Central memory CD4-positive, alpha-beta T cell (primary cell): ENCODE data around the gene COL18A1.
"Not testable (repeated sequence)": the region's sequence is repeated elsewhere in the genome, so short reads cannot be mapped to it uniquely, and the experiment has no call there.

Source experiments
- DNase-seq: peaks from one replicate; pipeline ENCODE4 v3.0.0; 2022

The COL18A1 gene

DNA sequence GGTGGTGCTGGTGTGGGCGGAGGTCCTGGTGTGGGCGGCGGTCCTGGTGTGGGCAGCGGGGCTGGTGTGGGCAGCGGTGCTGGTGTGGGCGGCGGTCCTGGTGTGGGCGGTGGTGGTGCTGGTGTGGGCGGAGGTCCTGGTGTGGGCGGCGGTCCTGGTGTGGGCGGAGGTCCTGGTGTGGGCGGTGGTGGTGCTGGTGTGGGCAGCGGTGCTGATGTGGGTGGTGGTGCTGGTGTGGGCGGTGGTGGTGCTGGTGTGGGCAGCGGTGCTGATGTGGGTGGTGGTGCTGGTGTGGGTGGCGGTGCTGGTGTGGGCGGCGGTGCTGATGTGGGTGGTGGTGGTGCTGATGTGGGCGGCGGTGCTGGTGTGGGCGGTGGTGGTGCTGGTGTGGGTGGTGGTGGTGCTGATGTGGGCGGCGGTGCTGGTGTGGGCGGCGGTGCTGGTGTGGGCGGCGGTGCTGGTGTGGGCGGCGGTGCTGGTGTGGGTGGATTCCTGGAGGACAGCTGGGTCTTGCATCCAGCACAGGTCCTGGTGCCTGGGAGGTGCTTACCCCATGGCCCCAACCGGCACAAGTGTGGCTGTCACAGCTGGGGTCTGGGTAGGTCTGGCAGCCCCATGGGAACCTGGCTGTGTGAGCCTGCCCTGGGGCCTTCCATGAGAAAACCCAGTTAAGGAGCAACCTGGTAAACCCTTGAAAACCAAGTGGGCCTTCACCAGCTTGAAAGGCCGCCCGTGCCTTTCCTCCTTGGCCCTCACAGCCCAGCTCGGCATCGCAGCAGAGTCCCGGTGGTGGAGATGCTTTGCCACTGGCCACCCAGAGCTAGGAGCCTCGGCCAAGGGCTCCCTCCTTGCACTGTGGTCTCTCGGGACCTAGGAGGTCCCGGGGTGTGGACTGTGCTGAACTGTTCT is 38.0 kb downstream of the COL18A1 start:
- not testable (repeated sequence) for DNase-seq

DNA sequence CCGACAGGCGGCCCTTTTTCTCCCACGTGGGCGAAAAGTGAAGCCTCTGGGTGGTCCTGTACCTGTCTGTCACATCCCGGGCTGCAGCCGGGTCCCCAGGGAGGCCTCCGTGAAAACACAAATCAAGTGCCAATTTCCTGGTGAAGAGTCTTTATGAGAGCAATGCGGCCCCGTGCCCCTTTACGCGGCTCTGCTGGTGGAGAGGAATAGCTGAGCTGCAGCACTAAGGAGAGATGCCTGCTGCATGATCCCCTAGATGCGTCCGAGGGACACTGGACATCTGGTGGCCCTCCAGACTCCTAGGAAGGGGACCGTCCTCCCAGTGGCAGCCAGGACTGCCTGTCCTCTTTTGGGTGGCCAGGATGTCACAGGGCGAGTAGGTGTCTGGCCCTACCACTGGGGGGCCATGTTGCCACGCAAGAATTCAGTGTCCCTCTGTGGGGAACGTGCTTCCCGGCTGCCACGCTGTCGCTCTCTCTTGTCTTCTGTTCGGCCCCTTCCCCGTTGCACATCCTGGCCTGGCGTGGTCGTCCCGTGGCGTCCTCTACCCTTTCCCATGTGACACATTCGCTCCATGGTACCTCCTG is 38.7 kb downstream of the COL18A1 start:
- no peak for DNase-seq

DNA sequence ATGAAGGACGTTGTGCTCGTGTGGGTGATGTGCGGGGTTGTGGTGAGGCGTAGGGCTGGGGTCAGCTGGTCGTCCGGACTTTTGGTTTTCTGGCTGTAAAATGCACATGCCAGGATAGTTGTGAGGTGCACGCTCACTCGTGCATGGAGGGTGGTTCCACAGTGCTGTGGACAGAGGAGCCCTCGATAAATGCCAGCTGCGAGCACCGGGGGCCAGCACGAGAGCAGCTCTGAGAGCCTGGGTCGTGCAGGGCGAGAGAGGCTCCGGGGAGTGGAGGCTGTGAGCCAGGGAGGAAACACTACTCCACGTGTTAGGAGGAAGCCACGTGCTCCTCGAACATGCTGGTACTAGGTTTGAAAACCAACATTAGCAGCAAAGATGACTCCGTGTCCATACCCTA is 39.4 kb downstream of the COL18A1 start:
- DNase-seq, result no peak

DNA sequence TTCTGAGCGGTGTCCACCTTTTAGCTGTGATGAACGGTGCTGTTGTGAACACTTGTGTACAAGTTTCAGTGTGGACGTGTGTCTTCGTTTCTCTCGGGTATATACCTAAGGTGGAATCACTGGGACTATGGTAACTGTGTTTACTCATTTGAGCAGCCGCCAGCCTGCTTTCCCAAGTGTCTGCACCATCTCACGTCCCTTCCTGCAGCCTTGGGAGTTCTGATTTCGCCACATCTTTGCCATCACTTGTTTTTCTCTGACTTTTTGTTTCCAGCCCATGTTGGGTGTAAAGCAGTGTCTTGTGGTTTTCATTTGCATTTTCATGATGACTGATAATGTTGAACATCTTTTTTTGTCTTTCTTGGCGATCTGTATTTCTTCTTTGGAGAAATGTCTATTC is 40.4 kb downstream of the COL18A1 start:
- DNase-seq, result no peak

DNA sequence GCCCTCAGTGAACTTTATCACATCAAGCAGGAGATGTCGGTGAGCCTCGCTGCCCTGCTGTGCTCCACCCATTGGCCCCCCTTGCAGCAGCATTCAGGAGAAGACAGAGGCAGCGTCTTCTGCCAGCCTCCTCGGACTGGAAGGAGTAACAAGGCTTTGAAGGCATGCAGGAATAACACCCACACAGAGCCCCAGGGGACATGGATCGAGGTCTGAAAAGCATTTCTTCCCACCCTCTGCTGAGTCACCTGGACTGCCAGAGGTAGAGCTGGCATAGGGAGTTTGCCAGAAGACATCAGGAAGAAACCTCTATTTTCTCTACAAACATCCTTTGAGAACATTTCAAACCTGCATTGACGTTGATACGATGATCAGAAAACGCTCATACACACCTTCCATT is 42.9 kb downstream of the COL18A1 start:
- no peak for DNase-seq

DNA sequence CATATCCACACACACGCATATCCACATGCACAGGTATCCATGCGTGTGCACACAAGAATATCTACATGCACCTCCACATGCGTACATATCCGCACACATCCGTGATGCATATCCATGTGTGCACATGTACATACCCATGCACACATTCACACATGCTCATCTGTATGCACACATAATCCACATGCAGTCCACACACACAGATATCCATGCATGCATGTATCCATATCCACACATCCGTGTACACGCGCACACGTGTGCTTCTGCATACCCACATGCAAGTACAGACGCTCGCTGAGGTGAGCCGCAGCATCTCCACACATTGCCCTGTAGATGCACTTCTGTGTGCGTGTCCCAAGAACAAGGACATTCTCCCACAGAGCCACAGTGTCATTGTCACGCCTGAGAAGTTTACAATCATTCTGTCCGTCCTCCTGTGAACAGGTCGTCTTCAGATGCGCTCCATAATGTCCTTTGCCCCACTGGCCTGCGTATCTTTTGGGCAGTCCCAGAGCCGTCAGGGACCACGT is 43.4 kb downstream of the COL18A1 start:
- DNase-seq, result no peak

DNA sequence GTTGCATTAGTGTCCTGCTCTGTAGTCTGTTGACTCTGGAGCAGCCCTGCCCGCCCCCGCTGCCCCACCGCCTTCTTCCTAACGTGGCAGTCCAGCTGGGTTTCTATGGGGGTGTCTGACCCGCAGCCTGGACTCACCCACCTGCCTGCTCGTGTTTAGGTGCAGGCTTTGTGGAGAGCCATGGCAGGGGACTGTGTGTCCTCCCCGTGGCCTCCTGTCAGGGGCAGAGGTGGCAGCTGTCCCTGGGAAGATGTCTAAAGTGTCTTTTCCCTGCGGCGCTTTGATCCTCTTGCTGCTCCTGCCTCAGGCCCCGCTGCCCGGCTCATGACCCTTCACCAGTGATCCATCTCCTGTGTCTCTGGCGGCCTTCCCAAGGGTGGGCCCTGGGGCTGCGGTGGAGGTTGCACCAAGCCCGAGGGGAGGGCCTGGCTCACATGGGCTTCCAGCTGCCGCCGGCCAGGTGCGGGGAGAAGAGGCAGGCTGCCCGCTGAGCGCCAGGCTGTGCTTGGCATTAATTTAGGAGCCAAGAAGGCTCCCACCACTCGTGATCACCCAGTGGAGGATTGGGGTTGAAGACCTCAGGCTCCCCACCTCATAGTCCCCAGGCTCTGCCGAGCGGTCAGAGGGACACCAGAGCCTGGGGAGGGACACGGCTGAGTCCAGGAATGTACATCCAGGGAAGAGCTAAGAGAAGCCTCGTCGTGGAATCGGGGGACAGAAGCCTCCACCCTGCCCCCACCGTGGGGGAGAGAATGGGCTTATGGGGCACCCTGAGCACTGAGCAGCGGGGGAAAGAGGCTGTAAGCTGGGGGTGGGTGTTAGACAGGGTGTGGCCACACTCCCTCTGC is 44.1 kb downstream of the COL18A1 start:
- no peak for DNase-seq

DNA sequence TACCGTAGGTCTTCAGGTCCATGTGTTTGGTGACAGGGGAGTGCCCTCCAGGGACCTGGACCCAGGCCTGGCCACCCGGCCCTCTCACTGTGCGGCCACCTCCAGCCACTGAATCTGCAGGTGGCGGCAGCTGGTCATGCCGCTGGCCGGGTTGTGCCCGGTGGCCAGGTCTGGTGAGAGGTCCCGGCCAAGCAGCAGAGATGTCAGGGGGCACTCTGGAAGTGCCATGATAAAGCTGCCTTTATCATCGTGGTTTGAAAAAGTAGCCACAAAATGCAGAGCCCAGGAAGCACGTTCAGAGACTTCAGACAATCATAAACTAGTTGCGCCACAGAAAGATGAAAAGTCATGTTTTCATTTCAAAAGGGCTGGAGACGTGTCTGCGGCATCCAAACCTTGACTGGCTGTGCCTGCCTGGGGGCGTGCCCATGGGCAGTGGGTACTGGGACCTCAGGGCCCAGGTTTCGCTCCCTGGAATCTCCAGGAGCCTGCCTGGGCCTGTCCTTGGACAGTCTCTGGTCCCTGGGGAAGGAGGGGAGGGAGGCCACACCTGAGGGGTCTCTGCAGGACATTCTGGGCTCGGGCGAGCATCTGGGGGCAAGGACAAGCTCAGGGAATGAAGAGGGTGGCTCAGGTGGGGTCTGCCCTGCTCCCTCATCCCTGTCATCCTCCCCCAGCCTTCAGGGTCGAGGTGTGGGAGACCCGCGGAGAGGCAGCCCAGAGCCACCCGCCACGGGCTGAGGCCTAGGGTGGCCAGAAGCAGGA is 44.9 kb downstream of the COL18A1 start:
- DNase-seq, result no peak

DNA sequence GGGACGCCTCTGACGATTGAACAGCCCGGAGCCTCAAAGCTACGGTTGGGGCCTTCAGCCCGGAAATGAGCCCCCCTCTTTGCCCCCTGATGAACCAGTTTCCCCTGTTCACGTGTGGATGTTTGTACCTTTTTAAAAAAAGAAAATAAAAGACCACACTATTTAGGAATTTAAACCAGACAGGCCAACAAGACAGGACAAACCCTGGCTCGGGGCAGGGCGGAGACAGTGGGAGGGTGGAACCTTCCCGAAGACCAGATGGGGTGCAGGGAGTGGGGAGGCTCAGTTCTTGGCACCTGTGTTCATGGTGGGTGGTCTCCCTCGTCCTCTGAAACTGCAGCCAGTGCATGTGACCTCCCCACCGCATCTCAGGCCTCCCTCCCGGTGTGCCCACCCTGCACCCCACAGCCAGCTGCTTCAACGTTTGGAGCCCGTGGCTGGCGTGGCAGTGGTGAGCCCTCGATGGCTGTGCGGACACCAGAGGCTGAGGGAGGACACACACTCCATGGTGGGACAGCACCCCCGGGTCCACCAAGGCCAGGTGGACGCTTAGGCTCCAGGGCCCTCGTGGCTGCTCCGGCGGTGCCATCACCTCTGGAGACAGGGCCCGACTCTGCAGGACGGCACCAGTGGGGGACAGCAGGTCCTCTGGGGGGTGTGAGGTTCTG is 45.6 kb downstream of the COL18A1 start:
- DNase-seq, result no peak

DNA sequence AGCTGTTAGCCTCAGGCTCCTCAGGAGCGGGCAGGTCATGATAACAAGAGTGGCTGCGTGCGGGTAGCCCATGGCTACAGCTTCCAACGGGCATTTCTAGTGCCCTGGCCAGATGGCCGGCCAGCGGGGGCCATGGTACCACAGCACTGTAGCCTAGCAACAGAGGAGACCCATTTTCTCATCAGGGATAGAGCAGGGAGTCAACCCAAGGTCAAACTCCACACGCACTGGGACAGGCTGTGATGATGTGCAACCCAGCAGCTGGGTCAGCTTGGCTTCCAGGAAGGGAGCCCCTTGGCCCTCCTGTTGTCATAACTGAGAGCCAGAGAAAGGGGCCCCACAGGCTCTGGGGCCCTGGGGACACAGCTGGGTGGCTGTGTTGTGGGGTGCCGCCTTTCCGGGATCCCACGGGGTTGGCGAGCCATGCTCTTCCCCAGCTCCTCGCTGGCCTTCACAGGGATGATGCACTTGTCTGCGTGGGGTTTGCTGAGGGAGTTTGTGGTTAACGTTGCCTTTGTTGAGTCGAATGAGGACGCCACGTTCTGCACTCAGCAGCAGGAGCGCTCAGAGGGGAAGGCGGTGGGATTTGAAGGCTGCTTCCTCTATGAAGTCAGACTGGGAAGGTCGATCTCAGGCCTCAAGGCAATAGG is 46.3 kb downstream of the COL18A1 start:
- no peak for DNase-seq

DNA sequence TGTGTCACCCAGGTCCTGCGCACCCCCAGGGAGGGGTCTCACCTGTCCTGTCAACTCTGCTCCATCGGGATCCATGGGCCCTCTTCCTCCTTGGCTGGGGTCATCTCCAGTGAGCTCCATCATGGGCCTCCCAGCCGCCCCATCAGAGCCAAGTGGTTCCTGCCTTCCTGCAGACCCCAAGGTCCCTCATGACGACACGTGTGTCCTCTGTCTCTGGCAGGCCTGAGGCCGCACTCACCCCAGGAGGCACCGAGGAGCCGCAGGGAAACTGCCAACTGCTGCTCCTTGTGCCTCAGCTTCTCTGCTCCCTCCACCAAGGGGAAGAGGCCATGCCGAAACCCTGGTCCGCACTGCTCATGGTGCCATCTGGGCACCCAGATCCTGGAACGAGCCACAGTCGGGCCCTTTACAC is 46.8 kb downstream of the COL18A1 start:
- DNase-seq, result no peak

DNA sequence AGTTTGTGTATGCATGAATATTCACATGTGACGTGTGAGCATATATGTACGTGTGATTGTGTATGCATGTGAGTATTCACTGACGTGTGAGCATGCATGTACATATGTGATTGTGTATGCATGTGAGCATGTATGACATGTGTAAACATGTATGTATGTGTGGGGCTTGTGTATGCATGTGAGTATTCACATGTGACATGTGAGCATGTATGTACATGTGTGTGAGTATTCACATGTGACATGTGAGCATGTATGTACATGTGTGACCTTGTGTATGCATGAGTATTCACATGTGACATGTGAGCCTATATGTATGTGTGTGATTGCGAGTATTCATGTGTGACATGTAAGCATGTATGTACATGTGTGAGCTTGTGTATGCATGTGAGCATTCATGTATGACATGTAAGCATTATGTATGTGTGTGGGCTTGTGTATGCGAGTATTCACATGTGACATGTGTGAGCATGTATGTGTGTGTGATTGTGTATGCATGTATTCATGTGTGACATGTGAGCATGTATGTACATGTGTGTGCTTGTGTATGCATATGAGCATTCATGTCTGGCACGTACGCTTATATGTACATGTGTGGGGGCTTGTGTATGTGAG is 47.8 kb downstream of the COL18A1 start:
- DNase-seq, result no peak

DNA sequence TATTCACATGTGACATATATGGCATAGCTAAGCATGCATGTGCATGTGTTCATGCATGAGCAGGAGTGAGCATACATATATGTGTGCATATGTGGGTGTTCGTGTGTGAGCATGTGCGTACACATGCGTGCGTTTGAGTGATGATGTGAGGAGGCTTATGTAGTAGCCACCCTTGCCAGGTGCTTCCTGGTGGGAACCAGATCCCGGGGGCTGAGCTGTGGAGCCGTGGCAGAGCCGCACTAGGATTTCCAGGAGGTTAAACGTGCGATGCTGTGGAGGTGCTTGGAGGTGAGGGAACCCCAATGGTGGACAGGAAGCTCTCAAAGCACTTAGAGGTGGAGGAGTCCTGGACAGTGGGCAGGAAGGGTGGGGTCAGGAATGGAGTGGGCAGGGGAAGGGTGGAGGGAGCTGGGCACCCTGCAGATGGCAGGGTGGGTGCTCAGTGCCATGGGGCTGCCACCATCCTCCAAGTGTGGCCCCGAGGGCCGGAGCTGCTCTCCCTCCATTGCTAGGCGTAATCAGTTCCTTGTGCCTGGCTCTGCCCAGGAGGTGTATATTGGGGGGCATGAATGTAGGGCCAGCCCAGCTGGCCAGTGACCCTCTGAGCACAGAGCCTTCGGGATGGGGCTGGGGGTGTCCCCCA is 48.5 kb downstream of the COL18A1 start:
- no peak for DNase-seq

DNA sequence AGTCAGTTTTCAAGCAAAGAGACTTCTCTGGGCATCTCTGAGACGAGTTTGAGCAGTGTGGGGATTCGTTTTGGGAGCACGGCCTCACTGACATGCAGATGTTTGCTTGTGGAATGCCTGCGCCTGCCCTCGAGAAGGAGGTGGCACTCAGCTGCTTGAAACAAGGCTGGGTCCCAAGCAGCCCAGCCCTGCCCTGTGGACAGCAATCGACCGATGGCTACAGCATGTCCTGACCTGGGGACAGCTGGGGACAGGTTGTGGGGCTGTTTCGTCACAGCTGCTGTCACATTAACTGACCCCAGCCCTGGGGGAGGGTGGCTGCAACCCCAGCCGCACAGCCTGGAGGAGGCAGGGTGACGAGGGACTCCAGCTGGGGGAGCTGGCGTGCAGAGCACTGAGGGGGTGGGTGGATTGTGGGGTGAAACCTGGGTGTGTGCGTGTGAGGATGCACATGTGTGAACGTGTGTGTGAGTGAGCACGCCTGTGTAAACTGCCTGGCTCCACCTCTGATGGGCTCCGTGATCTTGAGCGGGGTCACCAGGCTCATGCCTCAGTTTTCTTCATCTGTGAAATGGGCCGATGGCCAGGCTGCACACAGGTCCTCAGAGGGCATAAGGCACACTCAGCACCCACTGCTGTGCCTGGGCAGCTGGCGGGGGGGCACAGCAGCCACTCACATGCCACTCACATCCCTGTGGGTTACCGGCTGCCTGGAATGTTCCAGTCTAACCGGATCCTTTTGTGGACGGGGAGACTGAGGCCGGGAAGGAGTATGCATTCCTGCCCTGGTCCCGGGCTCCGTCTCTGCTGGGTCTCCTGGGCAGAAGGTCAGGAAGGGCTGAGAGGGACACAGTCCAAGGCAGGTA is 49.3 kb downstream of the COL18A1 start:
- DNase-seq, result no peak

DNA sequence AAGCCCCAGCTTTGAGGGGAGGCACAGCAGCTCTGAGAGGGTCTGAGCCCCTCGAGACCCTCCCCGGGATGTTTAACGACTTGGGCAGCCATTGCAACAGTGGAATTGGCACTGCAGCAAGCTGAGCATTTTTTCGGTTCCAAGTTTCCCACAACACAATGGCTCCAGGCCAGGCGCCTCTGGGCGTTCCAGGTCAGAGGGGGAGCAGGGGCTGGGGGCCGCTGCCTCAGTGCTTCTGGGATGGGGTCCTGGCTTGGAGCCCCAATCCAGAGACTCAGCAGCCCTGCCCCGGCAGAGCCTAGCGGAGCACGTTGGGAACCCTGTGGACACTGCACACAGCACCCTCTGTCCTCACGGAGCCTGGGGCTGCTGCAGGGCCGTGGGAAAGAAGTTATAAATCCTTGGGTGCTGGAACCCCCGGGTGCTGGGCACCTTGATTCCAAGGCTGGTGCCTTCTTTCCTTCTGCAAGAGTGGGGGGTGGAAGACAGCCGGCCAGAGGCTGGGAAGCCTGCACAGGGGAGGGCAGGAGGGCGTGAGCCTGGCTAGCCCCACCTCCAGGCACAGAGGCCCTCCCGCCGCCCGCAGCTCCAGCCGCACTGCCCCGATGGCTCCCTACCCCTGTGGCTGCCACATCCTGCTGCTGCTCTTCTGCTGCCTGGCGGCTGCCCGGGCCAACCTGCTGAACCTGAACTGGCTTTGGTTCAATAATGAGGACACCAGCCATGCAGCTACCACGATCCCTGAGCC is 50.1 kb downstream of the COL18A1 start:
- DNase-seq, result no peak

DNA sequence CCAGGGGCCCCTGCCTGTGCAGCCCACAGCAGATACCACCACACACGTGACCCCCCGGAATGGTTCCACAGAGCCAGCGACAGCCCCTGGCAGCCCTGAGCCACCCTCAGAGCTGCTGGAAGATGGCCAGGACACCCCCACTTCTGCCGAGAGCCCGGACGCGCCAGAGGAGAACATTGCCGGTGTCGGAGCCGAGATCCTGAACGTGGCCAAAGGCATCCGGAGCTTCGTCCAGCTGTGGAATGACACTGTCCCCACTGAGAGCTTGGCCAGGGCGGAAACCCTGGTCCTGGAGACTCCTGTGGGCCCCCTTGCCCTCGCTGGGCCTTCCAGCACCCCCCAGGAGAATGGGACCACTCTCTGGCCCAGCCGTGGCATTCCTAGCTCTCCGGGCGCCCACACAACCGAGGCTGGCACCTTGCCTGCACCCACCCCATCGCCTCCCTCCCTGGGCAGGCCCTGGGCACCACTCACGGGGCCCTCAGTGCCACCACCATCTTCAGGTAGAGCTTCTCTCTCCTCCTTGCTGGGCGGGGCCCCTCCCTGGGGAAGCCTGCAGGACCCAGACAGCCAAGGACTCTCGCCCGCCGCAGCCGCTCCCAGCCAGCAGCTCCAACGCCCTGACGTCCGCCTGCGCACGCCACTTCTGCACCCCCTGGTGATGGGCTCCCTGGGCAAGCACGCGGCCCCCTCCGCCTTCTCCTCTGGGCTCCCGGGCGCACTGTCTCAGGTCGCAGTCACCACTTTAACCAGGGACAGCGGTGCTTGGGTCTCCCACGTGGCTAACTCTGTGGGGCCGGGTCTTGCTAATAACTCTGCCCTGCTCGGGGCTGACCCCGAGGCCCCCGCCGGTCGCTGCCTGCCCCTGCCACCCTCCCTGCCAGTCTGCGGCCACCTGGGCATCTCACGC is 51.0 kb downstream of the COL18A1 start:
- DNase-seq, result no peak

DNA sequence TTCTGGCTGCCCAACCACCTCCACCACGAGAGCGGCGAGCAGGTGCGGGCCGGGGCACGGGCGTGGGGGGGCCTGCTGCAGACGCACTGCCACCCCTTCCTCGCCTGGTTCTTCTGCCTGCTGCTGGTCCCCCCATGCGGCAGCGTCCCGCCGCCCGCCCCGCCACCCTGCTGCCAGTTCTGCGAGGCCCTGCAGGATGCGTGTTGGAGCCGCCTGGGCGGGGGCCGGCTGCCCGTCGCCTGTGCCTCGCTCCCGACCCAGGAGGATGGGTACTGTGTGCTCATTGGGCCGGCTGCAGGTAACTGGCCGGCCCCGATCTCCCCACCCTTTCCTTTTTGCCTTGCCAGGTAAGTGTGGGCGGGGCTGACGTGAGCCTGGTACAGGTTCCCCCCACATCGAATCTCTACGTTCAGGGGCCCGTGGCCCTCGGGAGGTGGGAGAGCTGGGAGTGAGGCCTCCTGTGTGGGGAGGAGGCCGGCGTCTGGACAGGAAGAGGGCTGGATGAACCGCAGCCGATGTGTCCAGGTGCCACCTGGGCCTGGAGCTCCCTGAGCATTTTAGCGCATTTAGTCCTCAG is 51.7 kb downstream of the COL18A1 start:
- no peak for DNase-seq
